ENCODE results near the gene STX8. TPM values are rescaled to one million over a fixed set of nuclear protein-coding genes. Genes with fewer than 3 reads are reported as not detected.

STX8 gene
- total and polyA plus RNA-seq, 8 donors, result 51.9 to 63.4 (median 56.5) TPM

- Histone ChIP-seq H3K36me3 (peaks cover 0 to 27% of the 10 kb centered on the region in 2 donors), H3K9me3 (no peaks in the 10 kb centered on the region), H3K27ac (no peak overlapping the region), H3K27me3 (no peaks in the 10 kb centered on the region), H3K4me3 (no peak overlapping the region), H3K4me1 (no peaks in the 10 kb centered on the region)
- no peak for ATAC-seq
- TF ChIP-seq, protein P1, sequence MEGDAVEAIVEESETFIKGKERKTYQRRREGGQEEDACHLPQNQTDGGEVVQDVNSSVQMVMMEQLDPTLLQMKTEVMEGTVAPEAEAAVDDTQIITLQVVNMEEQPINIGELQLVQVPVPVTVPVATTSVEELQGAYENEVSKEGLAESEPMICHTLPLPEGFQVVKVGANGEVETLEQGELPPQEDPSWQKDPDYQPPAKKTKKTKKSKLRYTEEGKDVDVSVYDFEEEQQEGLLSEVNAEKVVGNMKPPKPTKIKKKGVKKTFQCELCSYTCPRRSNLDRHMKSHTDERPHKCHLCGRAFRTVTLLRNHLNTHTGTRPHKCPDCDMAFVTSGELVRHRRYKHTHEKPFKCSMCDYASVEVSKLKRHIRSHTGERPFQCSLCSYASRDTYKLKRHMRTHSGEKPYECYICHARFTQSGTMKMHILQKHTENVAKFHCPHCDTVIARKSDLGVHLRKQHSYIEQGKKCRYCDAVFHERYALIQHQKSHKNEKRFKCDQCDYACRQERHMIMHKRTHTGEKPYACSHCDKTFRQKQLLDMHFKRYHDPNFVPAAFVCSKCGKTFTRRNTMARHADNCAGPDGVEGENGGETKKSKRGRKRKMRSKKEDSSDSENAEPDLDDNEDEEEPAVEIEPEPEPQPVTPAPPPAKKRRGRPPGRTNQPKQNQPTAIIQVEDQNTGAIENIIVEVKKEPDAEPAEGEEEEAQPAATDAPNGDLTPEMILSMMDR (IDR thresholded peaks at IDR 0.05), result no peak
- intact Hi-C loops (cut with DNase I), result no loop called here
- no peak for DNase-seq
Measured at GRCh38 chr17:9553596-9553995, 22.0 kb downstream of the STX8 start.

DNA sequence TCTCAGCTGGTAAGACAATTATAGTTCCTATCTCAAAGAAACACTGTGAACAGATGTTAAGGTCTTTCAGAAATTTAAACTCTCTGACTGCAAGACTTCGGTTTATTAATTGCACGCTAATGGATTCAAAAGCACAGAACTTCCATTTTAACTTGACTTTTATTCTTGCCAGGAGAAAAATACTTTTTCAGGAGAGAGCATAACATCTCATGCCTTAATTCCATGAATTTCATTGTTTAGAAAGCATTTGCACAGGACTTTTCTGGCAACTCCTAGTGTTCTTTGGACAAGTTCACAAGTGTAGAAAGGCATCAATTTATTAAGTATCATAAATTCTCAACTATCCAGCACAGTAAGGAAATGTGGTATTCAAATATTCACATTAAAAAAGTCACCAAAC, 22.4 kb downstream of the STX8 start:
- ATAC-seq (no peak), DNase-seq (no peak)
- Histone ChIP-seq H3K27me3 (no peaks in the 10 kb centered on the region), H3K4me3 (no peak overlapping the region), H3K36me3 (peaks cover 0 to 27% of the 10 kb centered on the region in 2 donors), H3K4me1 (no peaks in the 10 kb centered on the region), H3K9me3 (no peaks in the 10 kb centered on the region), H3K27ac (no peak overlapping the region)
- intact Hi-C loops (cut with DNase I), result no loop called here
- TF ChIP-seq, protein P1 (IDR thresholded peaks at IDR 0.05), result no peak

DNA sequence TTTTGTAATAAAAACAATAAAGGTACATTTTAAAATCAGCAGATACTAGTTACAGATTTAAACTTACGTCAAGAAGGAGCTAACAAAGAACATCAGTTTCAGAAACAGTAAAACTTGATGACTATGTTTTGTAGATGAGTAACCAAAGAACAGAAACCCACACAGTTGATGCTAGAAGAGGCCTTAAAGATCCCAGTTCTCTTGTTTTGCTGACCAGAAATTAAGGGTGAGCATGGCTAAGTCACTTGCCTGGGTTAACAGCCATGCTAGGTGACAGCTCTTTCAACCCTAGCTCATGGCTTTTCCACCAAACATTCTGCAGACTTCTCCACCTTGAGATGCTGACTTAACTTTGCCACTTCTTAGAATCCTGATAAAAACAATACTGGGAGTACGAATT, 26.4 kb downstream of the STX8 start:
- peaks cover 0 to 12% of the 10 kb centered on the region in 2 donors for H3K36me3 ChIP-seq
- H3K27me3 ChIP-seq, result no peaks in the 10 kb centered on the region
- intact Hi-C loops (cut with DNase I), result no loop called here
- no peaks in the 10 kb centered on the region for H3K9me3 ChIP-seq
- TF ChIP-seq, protein P1 (IDR thresholded peaks at IDR 0.05), result no peak
- no peaks in the 10 kb centered on the region for H3K4me1 ChIP-seq
- DNase-seq (no peak), ATAC-seq (no peak)
- no peak overlapping the region for H3K27ac ChIP-seq
- no peak overlapping the region for H3K4me3 ChIP-seq

DNA sequence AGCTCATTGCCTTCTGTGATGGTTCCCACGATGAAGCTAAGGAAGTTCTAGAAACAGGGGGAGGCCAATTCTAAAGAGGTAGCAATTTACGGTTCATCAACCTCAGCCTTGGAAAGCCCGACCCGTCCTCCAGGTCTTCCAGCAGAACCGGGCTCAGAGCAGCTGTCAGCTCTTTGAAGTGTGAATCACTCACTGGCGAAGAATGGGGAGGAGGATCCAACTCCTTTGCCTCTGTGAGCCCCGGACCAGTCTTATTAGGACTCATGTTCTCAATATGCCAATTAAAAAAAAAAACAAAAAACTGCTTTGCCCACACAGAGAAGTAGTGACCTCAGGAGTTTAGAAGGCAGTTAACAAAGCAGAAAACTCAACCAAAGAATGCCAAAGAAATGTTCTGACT, 31.4 kb downstream of the STX8 start:
- intact Hi-C loops (cut with DNase I), result no loop called here
- DNase-seq, result no peak
- no peaks in the 10 kb centered on the region for H3K9me3 ChIP-seq
- peaks cover 0 to 16% of the 10 kb centered on the region in 2 donors for H3K36me3 ChIP-seq
- H3K4me3 ChIP-seq, result no peak overlapping the region
- no peaks in the 10 kb centered on the region for H3K27me3 ChIP-seq
- no peaks in the 10 kb centered on the region for H3K4me1 ChIP-seq
- no peak overlapping the region for H3K27ac ChIP-seq
- no peak for ATAC-seq
- TF ChIP-seq, protein P1 (IDR thresholded peaks at IDR 0.05), result no peak

DNA sequence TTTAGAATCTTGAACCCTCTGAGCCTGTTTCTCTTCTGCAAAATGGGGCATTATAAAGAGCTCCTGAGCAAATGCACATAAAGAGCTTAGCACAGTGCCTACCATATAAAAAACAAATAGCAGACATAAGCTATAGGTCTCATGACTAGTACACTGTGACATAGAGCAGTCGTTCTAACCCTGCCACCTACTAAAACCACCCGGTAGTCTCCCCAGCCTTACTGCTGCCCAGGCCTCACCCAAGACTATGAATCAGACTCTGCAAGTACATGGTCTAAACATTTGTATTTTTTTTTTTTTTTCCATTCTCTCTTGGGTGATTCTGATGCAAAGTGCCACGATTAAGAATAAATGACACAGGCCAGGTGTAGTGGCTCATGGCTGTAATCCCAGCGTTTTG, 33.9 kb downstream of the STX8 start:
- H3K9me3 ChIP-seq, result no peaks in the 10 kb centered on the region
- TF ChIP-seq, protein P1 (IDR thresholded peaks at IDR 0.05), result no peak
- H3K4me1 ChIP-seq, result no peaks in the 10 kb centered on the region
- intact Hi-C loops (cut with DNase I), result no loop called here
- H3K27me3 ChIP-seq, result no peaks in the 10 kb centered on the region
- peaks cover 0 to 16% of the 10 kb centered on the region in 2 donors for H3K36me3 ChIP-seq
- ATAC-seq, result no peak
- DNase-seq, result no peak
- no peak overlapping the region for H3K27ac ChIP-seq
- H3K4me3 ChIP-seq, result no peak overlapping the region

Data from left lung (tissue), 10 donors.